WTC11 (cell line): ENCODE measurements around the gene PMFBP1.

Source experiments
- EMX1 ChIP-seq: fragments of 250-450 bp; sonication (Bioruptor Pico); IDR thresholded peaks from 2 replicates; pipeline ENCODE4 v1.8.0; 2021; ENCODE audit warnings: mild to moderate bottlenecking
- GABPB1 ChIP-seq: sonication (generic); formaldehyde crosslinking; IDR thresholded peaks from 2 replicates; pipeline ENCODE4 v1.8.1; 2023; ENCODE audit warnings: mild to moderate bottlenecking, missing genetic modification reagents
- HMGA2 ChIP-seq: fragments of 250-450 bp; sonication (Bioruptor Pico); IDR thresholded peaks from 2 replicates; pipeline ENCODE4 v1.4.0; 2021; ENCODE audit warnings: mild to moderate bottlenecking, moderate library complexity
- SMAD4 ChIP-seq: sonication (generic); formaldehyde crosslinking; IDR thresholded peaks from 2 replicates; pipeline ENCODE4 v1.8.0; 2022; ENCODE audit warnings: mild to moderate bottlenecking, missing genetic modification reagents
- SOX15 ChIP-seq: fragments of 250-450 bp; sonication (Bioruptor Pico); IDR thresholded peaks from 2 replicates; pipeline ENCODE4 v1.9.0; 2021; ENCODE audit warnings: mild to moderate bottlenecking
- TF ChIP-seq, protein P1 (sequence below): fragments of 200-600 bp; IDR thresholded peaks from 2 replicates; pipeline ENCODE4 v1.8.0; 2022; ENCODE audit warnings: antibody characterized with exemption
- TF ChIP-seq, protein P2 (sequence below): sonication (generic); formaldehyde crosslinking; IDR thresholded peaks from 2 replicates; pipeline ENCODE4 v1.8.0; 2022; ENCODE audit warnings: mild to moderate bottlenecking, missing genetic modification reagents
- TF ChIP-seq, protein P3 (sequence below): sonication (generic); formaldehyde crosslinking; conservative IDR thresholded peaks from 2 replicates; pipeline ENCODE4 v1.8.1; 2022; ENCODE audit warnings: mild to moderate bottlenecking, missing genetic modification reagents
- TF ChIP-seq, protein P4 (sequence below): sonication (generic); formaldehyde crosslinking; IDR thresholded peaks from 2 replicates; pipeline ENCODE4 v1.8.1; 2023; ENCODE audit warnings: mild to moderate bottlenecking, missing genetic modification reagents
- TF ChIP-seq, protein P5 (sequence below): fragments of 250-450 bp; sonication (Bioruptor Pico); IDR thresholded peaks from 2 replicates; pipeline ENCODE4 v1.9.0; 2021; ENCODE audit warnings: mild to moderate bottlenecking
- TF ChIP-seq, protein P6 (sequence below): sonication (generic); formaldehyde crosslinking; IDR thresholded peaks from 2 replicates; pipeline ENCODE4 v1.8.0; 2023; ENCODE audit warnings: missing genetic modification reagents, mild to moderate bottlenecking, borderline replicate concordance

DNA sequence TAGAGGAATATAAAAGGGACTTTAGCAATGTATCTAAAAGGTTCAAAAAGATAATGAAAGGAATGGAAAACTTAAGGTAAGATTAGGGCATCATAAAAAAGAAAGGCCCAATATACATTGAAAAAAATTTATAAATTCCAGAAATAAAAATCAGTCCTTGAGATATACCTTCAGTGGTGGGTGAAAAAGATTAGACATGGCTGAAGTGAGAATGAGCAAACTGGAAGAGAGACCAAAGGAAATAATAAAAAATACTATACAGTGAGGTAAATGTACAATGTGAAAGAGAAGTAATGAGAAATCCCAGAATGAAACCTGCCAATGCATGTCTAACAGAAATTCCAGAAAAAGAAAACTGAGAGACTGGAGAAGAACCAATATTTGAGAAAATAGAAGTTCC, 42.9 kb upstream of the PMFBP1 start:
- TF ChIP-seq, protein P1, sequence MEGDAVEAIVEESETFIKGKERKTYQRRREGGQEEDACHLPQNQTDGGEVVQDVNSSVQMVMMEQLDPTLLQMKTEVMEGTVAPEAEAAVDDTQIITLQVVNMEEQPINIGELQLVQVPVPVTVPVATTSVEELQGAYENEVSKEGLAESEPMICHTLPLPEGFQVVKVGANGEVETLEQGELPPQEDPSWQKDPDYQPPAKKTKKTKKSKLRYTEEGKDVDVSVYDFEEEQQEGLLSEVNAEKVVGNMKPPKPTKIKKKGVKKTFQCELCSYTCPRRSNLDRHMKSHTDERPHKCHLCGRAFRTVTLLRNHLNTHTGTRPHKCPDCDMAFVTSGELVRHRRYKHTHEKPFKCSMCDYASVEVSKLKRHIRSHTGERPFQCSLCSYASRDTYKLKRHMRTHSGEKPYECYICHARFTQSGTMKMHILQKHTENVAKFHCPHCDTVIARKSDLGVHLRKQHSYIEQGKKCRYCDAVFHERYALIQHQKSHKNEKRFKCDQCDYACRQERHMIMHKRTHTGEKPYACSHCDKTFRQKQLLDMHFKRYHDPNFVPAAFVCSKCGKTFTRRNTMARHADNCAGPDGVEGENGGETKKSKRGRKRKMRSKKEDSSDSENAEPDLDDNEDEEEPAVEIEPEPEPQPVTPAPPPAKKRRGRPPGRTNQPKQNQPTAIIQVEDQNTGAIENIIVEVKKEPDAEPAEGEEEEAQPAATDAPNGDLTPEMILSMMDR, result no peak
- no peak for TF ChIP-seq GABPB1 (CRISPR knock-in tag)
- TF ChIP-seq, protein P2, sequence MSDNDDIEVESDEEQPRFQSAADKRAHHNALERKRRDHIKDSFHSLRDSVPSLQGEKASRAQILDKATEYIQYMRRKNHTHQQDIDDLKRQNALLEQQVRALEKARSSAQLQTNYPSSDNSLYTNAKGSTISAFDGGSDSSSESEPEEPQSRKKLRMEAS (CRISPR knock-in tag), result no peak
- no peak for TF ChIP-seq EMX1 (CRISPR knock-in tag)
- TF ChIP-seq, protein P3, sequence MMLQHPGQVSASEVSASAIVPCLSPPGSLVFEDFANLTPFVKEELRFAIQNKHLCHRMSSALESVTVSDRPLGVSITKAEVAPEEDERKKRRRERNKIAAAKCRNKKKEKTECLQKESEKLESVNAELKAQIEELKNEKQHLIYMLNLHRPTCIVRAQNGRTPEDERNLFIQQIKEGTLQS (CRISPR knock-in tag), result no peak
- no peak for TF ChIP-seq SOX15 (CRISPR knock-in tag)
- TF ChIP-seq SMAD4 (CRISPR knock-in tag), result no peak
- TF ChIP-seq, protein P4, sequence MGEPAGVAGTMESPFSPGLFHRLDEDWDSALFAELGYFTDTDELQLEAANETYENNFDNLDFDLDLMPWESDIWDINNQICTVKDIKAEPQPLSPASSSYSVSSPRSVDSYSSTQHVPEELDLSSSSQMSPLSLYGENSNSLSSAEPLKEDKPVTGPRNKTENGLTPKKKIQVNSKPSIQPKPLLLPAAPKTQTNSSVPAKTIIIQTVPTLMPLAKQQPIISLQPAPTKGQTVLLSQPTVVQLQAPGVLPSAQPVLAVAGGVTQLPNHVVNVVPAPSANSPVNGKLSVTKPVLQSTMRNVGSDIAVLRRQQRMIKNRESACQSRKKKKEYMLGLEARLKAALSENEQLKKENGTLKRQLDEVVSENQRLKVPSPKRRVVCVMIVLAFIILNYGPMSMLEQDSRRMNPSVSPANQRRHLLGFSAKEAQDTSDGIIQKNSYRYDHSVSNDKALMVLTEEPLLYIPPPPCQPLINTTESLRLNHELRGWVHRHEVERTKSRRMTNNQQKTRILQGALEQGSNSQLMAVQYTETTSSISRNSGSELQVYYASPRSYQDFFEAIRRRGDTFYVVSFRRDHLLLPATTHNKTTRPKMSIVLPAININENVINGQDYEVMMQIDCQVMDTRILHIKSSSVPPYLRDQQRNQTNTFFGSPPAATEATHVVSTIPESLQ, result no peak
- TF ChIP-seq HMGA2, result no peak
- TF ChIP-seq, protein P5, sequence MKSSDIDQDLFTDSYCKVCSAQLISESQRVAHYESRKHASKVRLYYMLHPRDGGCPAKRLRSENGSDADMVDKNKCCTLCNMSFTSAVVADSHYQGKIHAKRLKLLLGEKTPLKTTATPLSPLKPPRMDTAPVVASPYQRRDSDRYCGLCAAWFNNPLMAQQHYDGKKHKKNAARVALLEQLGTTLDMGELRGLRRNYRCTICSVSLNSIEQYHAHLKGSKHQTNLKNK (CRISPR knock-in tag), result no peak
- TF ChIP-seq, protein P6, sequence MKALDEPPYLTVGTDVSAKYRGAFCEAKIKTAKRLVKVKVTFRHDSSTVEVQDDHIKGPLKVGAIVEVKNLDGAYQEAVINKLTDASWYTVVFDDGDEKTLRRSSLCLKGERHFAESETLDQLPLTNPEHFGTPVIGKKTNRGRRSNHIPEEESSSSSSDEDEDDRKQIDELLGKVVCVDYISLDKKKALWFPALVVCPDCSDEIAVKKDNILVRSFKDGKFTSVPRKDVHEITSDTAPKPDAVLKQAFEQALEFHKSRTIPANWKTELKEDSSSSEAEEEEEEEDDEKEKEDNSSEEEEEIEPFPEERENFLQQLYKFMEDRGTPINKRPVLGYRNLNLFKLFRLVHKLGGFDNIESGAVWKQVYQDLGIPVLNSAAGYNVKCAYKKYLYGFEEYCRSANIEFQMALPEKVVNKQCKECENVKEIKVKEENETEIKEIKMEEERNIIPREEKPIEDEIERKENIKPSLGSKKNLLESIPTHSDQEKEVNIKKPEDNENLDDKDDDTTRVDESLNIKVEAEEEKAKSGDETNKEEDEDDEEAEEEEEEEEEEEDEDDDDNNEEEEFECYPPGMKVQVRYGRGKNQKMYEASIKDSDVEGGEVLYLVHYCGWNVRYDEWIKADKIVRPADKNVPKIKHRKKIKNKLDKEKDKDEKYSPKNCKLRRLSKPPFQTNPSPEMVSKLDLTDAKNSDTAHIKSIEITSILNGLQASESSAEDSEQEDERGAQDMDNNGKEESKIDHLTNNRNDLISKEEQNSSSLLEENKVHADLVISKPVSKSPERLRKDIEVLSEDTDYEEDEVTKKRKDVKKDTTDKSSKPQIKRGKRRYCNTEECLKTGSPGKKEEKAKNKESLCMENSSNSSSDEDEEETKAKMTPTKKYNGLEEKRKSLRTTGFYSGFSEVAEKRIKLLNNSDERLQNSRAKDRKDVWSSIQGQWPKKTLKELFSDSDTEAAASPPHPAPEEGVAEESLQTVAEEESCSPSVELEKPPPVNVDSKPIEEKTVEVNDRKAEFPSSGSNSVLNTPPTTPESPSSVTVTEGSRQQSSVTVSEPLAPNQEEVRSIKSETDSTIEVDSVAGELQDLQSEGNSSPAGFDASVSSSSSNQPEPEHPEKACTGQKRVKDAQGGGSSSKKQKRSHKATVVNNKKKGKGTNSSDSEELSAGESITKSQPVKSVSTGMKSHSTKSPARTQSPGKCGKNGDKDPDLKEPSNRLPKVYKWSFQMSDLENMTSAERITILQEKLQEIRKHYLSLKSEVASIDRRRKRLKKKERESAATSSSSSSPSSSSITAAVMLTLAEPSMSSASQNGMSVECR (CRISPR knock-in tag), result no peak
